SK-N-SH (cell line): ENCODE measurements around the gene SPATA20. TPM values are rescaled to one million over a fixed set of nuclear protein-coding genes. Genes with fewer than 3 reads are reported as not detected.

Experiments used
- CTCF ChIA-PET: fragments of 300-600, 350-600 bp; formaldehyde crosslinking; extraction: SDS; loops from one replicate; lab custom pipeline; 2021; lab: Yijun Ruan, JAX
- POLR2A ChIA-PET: fragments of 350-600 bp; sonication (Branson Sonifier 250); formaldehyde crosslinking; extraction: SDS; loops from one replicate; lab custom pipeline; 2020; ENCODE audit warnings: antibody characterized with exemption, inconsistent platforms; lab: Yijun Ruan, JAX
- DNase-seq: peaks from one replicate; pipeline ENCODE4 v3.0.0; 2012
- H2AFZ ChIP-seq: fragments of 200-600 bp; sonication (generic); 2 replicates; pipeline ENCODE4 v1.8.1; 2016; ENCODE audit warnings: antibody characterized with exemption, mild to moderate bottlenecking, low read depth
- H3F3A ChIP-seq: fragments of 200-600 bp; sonication (generic); replicated peaks from 2 replicates; pipeline ENCODE3; 2016; ENCODE audit warnings: antibody characterized with exemption, mild to moderate bottlenecking; ENCODE audit not compliant: insufficient read depth
- H3K27ac ChIP-seq, 2 experiments: fragments of 200-500 bp in 1 of 2; fragments of 200-600 bp in 1 of 2; sonication (Bioruptor generic) in 1 of 2; sonication (generic), shearing (Covaris generic) in 1 of 2; 2 replicates each; pipeline versions ENCODE4 v1.5.1 to v1.6.1; 2014 to 2016; ENCODE audit warnings: low read depth in 2 of 2, inconsistent platforms in 1 of 2, low read length in 1 of 2, mild to moderate bottlenecking in 1 of 2, mixed read lengths in 1 of 2
- H3K27me3 ChIP-seq: fragments of 200-600 bp; sonication (generic), shearing (Covaris generic); 2 replicates; pipeline ENCODE4 v1.6.1; 2016; ENCODE audit warnings: mixed run types; ENCODE audit not compliant: insufficient read depth
- H3K36me3 ChIP-seq, 2 experiments: fragments of 200-500 bp in 1 of 2; fragments of 200-600 bp in 1 of 2; sonication (Bioruptor generic) in 1 of 2; sonication (generic) in 1 of 2; replicated peaks in 1 of 2; 2 replicates each; pipeline versions ENCODE3 to v1.5.1; 2014 to 2016; ENCODE audit warnings: low read length in 1 of 2, mild to moderate bottlenecking in 1 of 2; ENCODE audit not compliant: insufficient read depth in 2 of 2, control insufficient read depth in 1 of 2
- H3K4me1 ChIP-seq, 2 experiments: fragments of 200-500 bp in 1 of 2; fragments of 200-600 bp in 1 of 2; sonication (Bioruptor generic) in 1 of 2; sonication (generic), shearing (Covaris generic) in 1 of 2; 2 replicates each; pipeline versions ENCODE4 v1.5.1 to v1.6.1; 2014 to 2016; ENCODE audit warnings: low read depth in 1 of 2, low read length in 1 of 2, mixed run types in 1 of 2; ENCODE audit not compliant: insufficient read depth in 2 of 2, control insufficient read depth in 1 of 2
- H3K4me2 ChIP-seq: fragments of 200-600 bp; sonication (generic), shearing (Covaris generic); 2 replicates; pipeline ENCODE4 v1.6.1; 2017; ENCODE audit warnings: mixed run types
- H3K4me3 ChIP-seq, 2 experiments: fragments of 200-500 bp in 1 of 2; fragments of 200-600 bp in 1 of 2; sonication (Bioruptor generic) in 1 of 2; sonication (generic), shearing (Covaris generic) in 1 of 2; 2 replicates each; pipeline versions ENCODE4 v1.5.1 to v1.8.1; 2014 to 2016; ENCODE audit warnings: low read depth in 2 of 2, inconsistent platforms in 1 of 2, low read length in 1 of 2, mild to moderate bottlenecking in 1 of 2, mixed read lengths in 1 of 2, moderate library complexity in 1 of 2
- H3K79me2 ChIP-seq: fragments of 200-600 bp; sonication (generic); 2 replicates; pipeline ENCODE4 v1.8.1; 2017; ENCODE audit warnings: mild to moderate bottlenecking; ENCODE audit not compliant: insufficient read depth
- H3K9ac ChIP-seq: fragments of 200-600 bp; sonication (generic); 2 replicates; pipeline ENCODE4 v1.6.1; 2017; ENCODE audit warnings: mixed run types
- H3K9me2 ChIP-seq: fragments of 200-600 bp; sonication (generic); 2 replicates; pipeline ENCODE4 v1.6.1; 2017; ENCODE audit warnings: mixed run types
- H3K9me3 ChIP-seq: fragments of 200-600 bp; sonication (generic); 2 replicates; pipeline ENCODE4 v1.6.1; 2017; ENCODE audit warnings: mixed run types, mild to moderate bottlenecking, moderate library complexity
- H4K20me1 ChIP-seq: fragments of 200-600 bp; sonication (generic); 2 replicates; pipeline ENCODE4 v1.6.1; 2017; ENCODE audit warnings: mild to moderate bottlenecking, mixed run types; ENCODE audit not compliant: insufficient read depth
- CHD2 ChIP-seq: fragments of 150-350 bp; IDR thresholded peaks from 2 replicates; pipeline ENCODE4 v1.6.1; 2018; ENCODE audit warnings: low read length; ENCODE audit not compliant: partially characterized antibody
- NFIC ChIP-seq: IDR thresholded peaks from 2 replicates; pipeline ENCODE4 v1.4.0; 2012; ENCODE audit warnings: borderline replicate concordance
- RCOR1 ChIP-seq: fragments of 150-350 bp; IDR thresholded peaks from 2 replicates; pipeline ENCODE4 v1.6.1; 2017; ENCODE audit warnings: antibody characterized with exemption, low read length
- RFX5 ChIP-seq: IDR thresholded peaks from 2 replicates; pipeline ENCODE4 v1.6.1; 2012; ENCODE audit warnings: mild to moderate bottlenecking, improper control_type of control experiment, low read length
- YY1 ChIP-seq: IDR thresholded peaks from 2 replicates; pipeline ENCODE4 v1.4.0; 2012; ENCODE audit warnings: low read depth, mild to moderate bottlenecking
- WGBS: methylation state at CpG from one replicate; pipeline ENCODE4 v1.1.6; 2017; ENCODE audit warnings: low lambda C conversion rate; 5-methylcytosine and 5-hydroxymethylcytosine counted together
- polyA plus RNA-seq, 3 experiments: library from polyadenylated mRNA; depleted of rRNA; stranded (reverse); fragments of >200 nt; gene quantifications; 2 replicates each; pipeline ENCODE4 v1.2.3, GENCODE V29; 2012
- TF ChIP-seq, protein P1 (sequence below): IDR thresholded peaks from 2 replicates; pipeline ENCODE4 v1.4.0; 2012; ENCODE audit warnings: low read depth
- TF ChIP-seq, protein P2 (sequence below): fragments of 200-600 bp; sonication (generic); IDR thresholded peaks from 2 replicates; pipeline ENCODE4 v1.6.1; 2017; ENCODE audit warnings: antibody characterized with exemption, mild to moderate bottlenecking, moderate library complexity

The SPATA20 gene
- polyA plus RNA-seq, 1 of the 3 experiments (the other 2 are of a cell fraction) = 92.0 TPM

DNA sequence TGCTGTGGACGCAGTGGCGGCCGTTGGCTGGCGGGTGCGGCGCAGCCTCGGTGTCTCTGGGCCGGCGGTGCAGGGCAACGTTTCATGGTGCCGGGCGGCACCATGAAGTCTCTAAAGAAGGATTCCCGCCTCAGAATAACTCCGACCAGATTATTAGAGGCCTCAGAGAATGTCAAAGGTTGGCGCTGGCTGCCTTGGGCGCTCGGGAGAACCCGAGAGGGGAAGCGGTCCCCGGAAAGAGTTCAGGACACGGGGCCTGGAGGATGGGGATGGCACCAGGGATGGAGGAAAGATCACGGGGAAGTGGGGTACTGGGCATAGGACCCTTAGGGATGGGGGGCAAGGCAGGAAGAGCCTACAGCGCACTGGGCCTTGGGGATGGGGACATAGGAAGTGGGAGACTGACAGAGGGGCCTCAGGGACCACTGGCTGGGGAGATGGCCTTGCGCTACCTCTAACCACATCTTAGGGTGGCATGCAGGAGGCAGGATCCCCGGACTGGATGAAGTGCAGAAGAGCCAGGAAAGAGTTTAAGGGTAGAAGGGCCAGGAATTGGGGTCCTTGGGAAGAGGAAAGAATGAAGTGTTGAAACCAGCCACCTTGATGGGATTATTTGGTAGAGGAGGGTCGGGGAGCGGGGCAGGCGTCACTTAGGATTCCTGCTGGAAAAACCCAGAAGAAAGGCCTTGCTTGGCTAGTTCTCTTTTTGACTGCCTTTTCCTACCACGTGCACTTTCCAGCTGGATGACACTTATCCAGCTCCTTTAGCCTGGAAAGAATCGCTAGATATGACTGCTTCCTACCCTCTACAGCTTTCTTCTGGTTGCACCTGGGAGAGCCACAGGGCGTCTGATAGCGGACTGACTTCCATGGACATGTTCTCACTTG is 38.2 kb upstream of the SPATA20 start:
- no peak for TF ChIP-seq RFX5
- TF ChIP-seq, protein P1, sequence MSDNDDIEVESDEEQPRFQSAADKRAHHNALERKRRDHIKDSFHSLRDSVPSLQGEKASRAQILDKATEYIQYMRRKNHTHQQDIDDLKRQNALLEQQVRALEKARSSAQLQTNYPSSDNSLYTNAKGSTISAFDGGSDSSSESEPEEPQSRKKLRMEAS = no peak
- TF ChIP-seq, protein P2, sequence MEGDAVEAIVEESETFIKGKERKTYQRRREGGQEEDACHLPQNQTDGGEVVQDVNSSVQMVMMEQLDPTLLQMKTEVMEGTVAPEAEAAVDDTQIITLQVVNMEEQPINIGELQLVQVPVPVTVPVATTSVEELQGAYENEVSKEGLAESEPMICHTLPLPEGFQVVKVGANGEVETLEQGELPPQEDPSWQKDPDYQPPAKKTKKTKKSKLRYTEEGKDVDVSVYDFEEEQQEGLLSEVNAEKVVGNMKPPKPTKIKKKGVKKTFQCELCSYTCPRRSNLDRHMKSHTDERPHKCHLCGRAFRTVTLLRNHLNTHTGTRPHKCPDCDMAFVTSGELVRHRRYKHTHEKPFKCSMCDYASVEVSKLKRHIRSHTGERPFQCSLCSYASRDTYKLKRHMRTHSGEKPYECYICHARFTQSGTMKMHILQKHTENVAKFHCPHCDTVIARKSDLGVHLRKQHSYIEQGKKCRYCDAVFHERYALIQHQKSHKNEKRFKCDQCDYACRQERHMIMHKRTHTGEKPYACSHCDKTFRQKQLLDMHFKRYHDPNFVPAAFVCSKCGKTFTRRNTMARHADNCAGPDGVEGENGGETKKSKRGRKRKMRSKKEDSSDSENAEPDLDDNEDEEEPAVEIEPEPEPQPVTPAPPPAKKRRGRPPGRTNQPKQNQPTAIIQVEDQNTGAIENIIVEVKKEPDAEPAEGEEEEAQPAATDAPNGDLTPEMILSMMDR = peak; percentile 39; the same call in 1 of the 2 replicates
- 0 out of 2 replicates have a peak, but pooled peaks have one; percentile 26 for TF ChIP-seq YY1
- TF ChIP-seq CHD2 = no peak
- peak; percentile 42; the same call in 1 of the 2 replicates for TF ChIP-seq RCOR1
- WGBS = 28% methylated on average over 32 of the region's 32 CpGs
- peaks cover 0 to 14% of the 10 kb centered on the region in 2 experiments; a peak in 1 of 4 replicates for H3K4me1 ChIP-seq
- no peaks in the 10 kb centered on the region for H3K36me3 ChIP-seq
- no peaks in the 10 kb centered on the region for H3K9me3 ChIP-seq
- H3K27ac ChIP-seq = peak overlapping the region; percentile 22 to 48; a peak in 3 of 4 replicates
- no peaks in the 10 kb centered on the region for H3K79me2 ChIP-seq
- ChIA-PET POLR2A (interaction anchor here (0.6 kb wide), 1 partner anchor 257 kb away, joined by 3 read pairs; no protein-coding TSS in a partner anchor), CTCF (interaction anchor here (0.8 to 1.4 kb wide), 8 partner anchors 8 to 309 kb away, joined by 3 to 10 read pairs (median 4); no protein-coding TSS in a partner anchor)
- no peak for DNase-seq
- no peaks in the 10 kb centered on the region for H3K27me3 ChIP-seq
- peak overlapping the region; percentile 73 for H3K4me2 ChIP-seq
- no peaks in the 10 kb centered on the region for H3F3A ChIP-seq
- H3K9ac ChIP-seq = peak overlapping the region; percentile 63
- peak overlapping the region; percentile 62 to 65 for H3K4me3 ChIP-seq
- peak overlapping the region; percentile 99 for H2AFZ ChIP-seq
- no peaks in the 10 kb centered on the region for H3K9me2 ChIP-seq
- H4K20me1 ChIP-seq = no peaks in the 10 kb centered on the region

DNA sequence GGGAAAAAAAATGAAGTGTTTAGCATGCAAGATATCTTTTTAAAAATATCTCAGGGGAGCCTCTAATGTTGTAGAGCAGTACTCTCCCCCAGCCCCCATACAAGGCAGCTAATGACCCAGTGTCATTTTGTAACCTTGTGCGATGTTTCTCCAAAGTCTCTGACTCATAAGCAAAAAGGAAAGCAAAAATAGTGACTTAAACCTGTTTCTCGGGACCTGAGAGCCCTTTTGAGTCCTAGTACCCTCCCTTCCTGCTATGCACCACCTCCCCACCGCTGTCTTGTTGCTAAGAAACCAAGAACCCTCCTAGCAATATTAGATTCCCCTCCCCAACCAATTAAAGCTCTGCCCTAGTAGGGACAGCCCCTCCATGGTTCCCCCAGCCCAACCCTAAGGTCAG is 35.9 kb upstream of the SPATA20 start:
- no peak overlapping the region for H3K4me3 ChIP-seq
- H3K36me3 ChIP-seq = no peaks in the 10 kb centered on the region
- no peak for DNase-seq
- CTCF ChIA-PET = interaction anchor here (1.0 to 1.9 kb wide), 7 partner anchors 10 to 116 kb away, joined by 3 to 12 read pairs (median 5); no protein-coding TSS in a partner anchor
- no peak for TF ChIP-seq NFIC
- H3K9me3 ChIP-seq = no peaks in the 10 kb centered on the region
- H3K27ac ChIP-seq = no peak overlapping the region
- WGBS = 74% methylated on average over 3 of the region's 3 CpGs
- no peak overlapping the region for H2AFZ ChIP-seq
- H3K9ac ChIP-seq = no peak overlapping the region
- no peaks in the 10 kb centered on the region for H3K27me3 ChIP-seq
- no peaks in the 10 kb centered on the region for H3F3A ChIP-seq
- peaks cover 0 to 14% of the 10 kb centered on the region in 2 experiments; a peak in 1 of 4 replicates for H3K4me1 ChIP-seq
- H4K20me1 ChIP-seq = no peaks in the 10 kb centered on the region
- POLR2A ChIA-PET = no interaction called here
- H3K79me2 ChIP-seq = no peaks in the 10 kb centered on the region
- no peaks in the 10 kb centered on the region for H3K9me2 ChIP-seq
- H3K4me2 ChIP-seq = no peak overlapping the region
